ENCODE data around the gene CPXM2. TPM values are rescaled to one million over a fixed set of nuclear protein-coding genes. Genes with fewer than 3 reads are reported as not detected.

CPXM2 gene
- total RNA-seq, 1 experiment from 2014 or later, result 0.12 TPM

- RAD21 ChIA-PET (ENCODE audit: low non-redundant PET in 1 of 2, low total read pairs in 2 of 2, uncharacterized antibody in 2 of 2, unreplicated experiment in 2 of 2), result no interaction called here
- ATAC-seq, result no peak
- BruUV-seq (replicated peaks), result no TSS peak
Observed at GRCh38 chr10:123878666-123879303, 12.8 kb downstream of the CPXM2 start.

More at GRCh38 chr10:123878666-123879303, 12.8 kb downstream of the CPXM2 start:
- no peaks in the 10 kb centered on the region for H3K79me2 ChIP-seq (ENCODE audit: insufficient read depth, low read length)
- H3K27ac ChIP-seq (ENCODE audit: low read depth, low read length), result no peak overlapping the region
- H3K36me3 ChIP-seq (ENCODE audit: control insufficient read depth in 1 of 2, insufficient read depth in 2 of 2, low read length in 2 of 2), result no peaks in the 10 kb centered on the region
- TF ChIP-seq ZBTB33 (IDR thresholded peaks at IDR 0.05; ENCODE audit: extremely low read depth, insufficient replicate concordance, low read length) (no peak), MAX (IDR thresholded peaks at IDR 0.05) (no peak), CTCF (IDR thresholded peaks at IDR 0.05 in 2 of 3, conservative IDR thresholded peaks at IDR 0.05 in 1 of 3; ENCODE audit: borderline replicate concordance in 1 of 3, insufficient read depth in 1 of 3, low read depth in 2 of 3, low read length in 2 of 3) (no peak), CEBPB (IDR thresholded peaks at IDR 0.05; ENCODE audit: low read depth) (no peak), YY1 (IDR thresholded peaks at IDR 0.05; ENCODE audit: extremely low read depth, insufficient replicate concordance, low read depth, low read length) (no peak), ZFX (IDR thresholded peaks at IDR 0.05) (no peak), POLR2A (IDR thresholded peaks at IDR 0.05; ENCODE audit: borderline replicate concordance, extremely low read depth, insufficient read depth, insufficient read length) (no peak)
- ChIA-PET POLR2A (no interaction called here), CTCF (no interaction called here)
- no peak for DNase-seq (ENCODE audit: low read depth, low spot score)
- H2AFZ ChIP-seq (ENCODE audit: low read depth, low read length, poor library complexity, severe bottlenecking), result no peak overlapping the region
- H3K9me2 ChIP-seq (ENCODE audit: insufficient read depth), result no peaks in the 10 kb centered on the region
- H3K4me1 ChIP-seq (ENCODE audit: control insufficient read depth in 1 of 2, insufficient read depth in 2 of 2, low read length in 2 of 2), result no peaks in the 10 kb centered on the region
- H3K4me2 ChIP-seq (ENCODE audit: low read length), result no peak overlapping the region
- peaks cover 0 to 5% of the 10 kb centered on the region in 2 experiments; a peak in 1 of 4 replicates for H3K9me3 ChIP-seq (ENCODE audit: control insufficient read depth in 1 of 2, insufficient read depth in 1 of 2, low read depth in 1 of 2, low read length in 2 of 2)
- H3K27me3 ChIP-seq (ENCODE audit: insufficient read depth, low read length), result no peaks in the 10 kb centered on the region
- H3K9ac ChIP-seq (ENCODE audit: low read length), result no peak overlapping the region
- H4K20me1 ChIP-seq (ENCODE audit: insufficient read depth), result no peaks in the 10 kb centered on the region
- intact Hi-C loops (cut with micrococcal nuclease), result no loop called here
- no peak overlapping the region for H3K4me3 ChIP-seq (replicated peaks in 1 of 2; ENCODE audit: low read depth in 1 of 2, low read length in 2 of 2)

Data from HCT116 (cell line).